SK-N-SH (cell line): ENCODE data around the gene MAN2A2. TPM values are rescaled to one million over a fixed set of nuclear protein-coding genes. Genes with fewer than 3 reads are reported as not detected.

Experiments used
- CTCF ChIA-PET: fragments of 300-600, 350-600 bp; formaldehyde crosslinking; extraction: SDS; loops from one replicate; lab custom pipeline; 2021; lab: Yijun Ruan, JAX
- POLR2A ChIA-PET: fragments of 350-600 bp; sonication (Branson Sonifier 250); formaldehyde crosslinking; extraction: SDS; loops from one replicate; lab custom pipeline; 2020; ENCODE audit warnings: antibody characterized with exemption, inconsistent platforms; lab: Yijun Ruan, JAX
- DNase-seq: peaks from one replicate; pipeline ENCODE4 v3.0.0; 2012
- H2AFZ ChIP-seq: fragments of 200-600 bp; sonication (generic); 2 replicates; pipeline ENCODE4 v1.8.1; 2016; ENCODE audit warnings: antibody characterized with exemption, mild to moderate bottlenecking, low read depth
- H3F3A ChIP-seq: fragments of 200-600 bp; sonication (generic); replicated peaks from 2 replicates; pipeline ENCODE3; 2016; ENCODE audit warnings: antibody characterized with exemption, mild to moderate bottlenecking; ENCODE audit not compliant: insufficient read depth
- H3K27ac ChIP-seq, 2 experiments: fragments of 200-500 bp in 1 of 2; fragments of 200-600 bp in 1 of 2; sonication (Bioruptor generic) in 1 of 2; sonication (generic), shearing (Covaris generic) in 1 of 2; 2 replicates each; pipeline versions ENCODE4 v1.5.1 to v1.6.1; 2014 to 2016; ENCODE audit warnings: low read depth in 2 of 2, inconsistent platforms in 1 of 2, low read length in 1 of 2, mild to moderate bottlenecking in 1 of 2, mixed read lengths in 1 of 2
- H3K27me3 ChIP-seq: fragments of 200-600 bp; sonication (generic), shearing (Covaris generic); 2 replicates; pipeline ENCODE4 v1.6.1; 2016; ENCODE audit warnings: mixed run types; ENCODE audit not compliant: insufficient read depth
- H3K36me3 ChIP-seq, 2 experiments: fragments of 200-500 bp in 1 of 2; fragments of 200-600 bp in 1 of 2; sonication (Bioruptor generic) in 1 of 2; sonication (generic) in 1 of 2; replicated peaks in 1 of 2; 2 replicates each; pipeline versions ENCODE3 to v1.5.1; 2014 to 2016; ENCODE audit warnings: low read length in 1 of 2, mild to moderate bottlenecking in 1 of 2; ENCODE audit not compliant: insufficient read depth in 2 of 2, control insufficient read depth in 1 of 2
- H3K4me1 ChIP-seq, 2 experiments: fragments of 200-500 bp in 1 of 2; fragments of 200-600 bp in 1 of 2; sonication (Bioruptor generic) in 1 of 2; sonication (generic), shearing (Covaris generic) in 1 of 2; 2 replicates each; pipeline versions ENCODE4 v1.5.1 to v1.6.1; 2014 to 2016; ENCODE audit warnings: low read depth in 1 of 2, low read length in 1 of 2, mixed run types in 1 of 2; ENCODE audit not compliant: insufficient read depth in 2 of 2, control insufficient read depth in 1 of 2
- H3K4me2 ChIP-seq: fragments of 200-600 bp; sonication (generic), shearing (Covaris generic); 2 replicates; pipeline ENCODE4 v1.6.1; 2017; ENCODE audit warnings: mixed run types
- H3K4me3 ChIP-seq, 2 experiments: fragments of 200-500 bp in 1 of 2; fragments of 200-600 bp in 1 of 2; sonication (Bioruptor generic) in 1 of 2; sonication (generic), shearing (Covaris generic) in 1 of 2; 2 replicates each; pipeline versions ENCODE4 v1.5.1 to v1.8.1; 2014 to 2016; ENCODE audit warnings: low read depth in 2 of 2, inconsistent platforms in 1 of 2, low read length in 1 of 2, mild to moderate bottlenecking in 1 of 2, mixed read lengths in 1 of 2, moderate library complexity in 1 of 2
- H3K79me2 ChIP-seq: fragments of 200-600 bp; sonication (generic); 2 replicates; pipeline ENCODE4 v1.8.1; 2017; ENCODE audit warnings: mild to moderate bottlenecking; ENCODE audit not compliant: insufficient read depth
- H3K9ac ChIP-seq: fragments of 200-600 bp; sonication (generic); 2 replicates; pipeline ENCODE4 v1.6.1; 2017; ENCODE audit warnings: mixed run types
- H3K9me2 ChIP-seq: fragments of 200-600 bp; sonication (generic); 2 replicates; pipeline ENCODE4 v1.6.1; 2017; ENCODE audit warnings: mixed run types
- H3K9me3 ChIP-seq: fragments of 200-600 bp; sonication (generic); 2 replicates; pipeline ENCODE4 v1.6.1; 2017; ENCODE audit warnings: mixed run types, mild to moderate bottlenecking, moderate library complexity
- H4K20me1 ChIP-seq: fragments of 200-600 bp; sonication (generic); 2 replicates; pipeline ENCODE4 v1.6.1; 2017; ENCODE audit warnings: mild to moderate bottlenecking, mixed run types; ENCODE audit not compliant: insufficient read depth
- EP300 ChIP-seq, 2 experiments: IDR thresholded peaks; 2 replicates each; pipeline versions ENCODE4 v1.4.0 to v1.6.1; 2012; ENCODE audit warnings: borderline replicate concordance in 1 of 2, low read depth in 1 of 2, low read length in 1 of 2
- FOSL2 ChIP-seq: IDR thresholded peaks from 2 replicates; pipeline ENCODE4 v1.4.0; 2012; ENCODE audit warnings: low read depth, mild to moderate bottlenecking, moderate library complexity, borderline replicate concordance
- GATA2 ChIP-seq: sonication (generic); formaldehyde crosslinking; IDR thresholded peaks from 2 replicates; pipeline ENCODE4 v1.5.0; 2020; ENCODE audit warnings: mild to moderate bottlenecking, missing genetic modification reagents
- MEF2A ChIP-seq: IDR thresholded peaks from 2 replicates; pipeline ENCODE4 v1.4.0; 2012; ENCODE audit warnings: low read depth, borderline replicate concordance
- NFIC ChIP-seq: IDR thresholded peaks from 2 replicates; pipeline ENCODE4 v1.4.0; 2012; ENCODE audit warnings: borderline replicate concordance
- NRF1 ChIP-seq: IDR thresholded peaks from 2 replicates; pipeline ENCODE4 v1.6.1; 2012; ENCODE audit warnings: low read depth, mild to moderate bottlenecking, low read length
- RAD21 ChIP-seq: IDR thresholded peaks from 2 replicates; pipeline ENCODE4 v1.6.1; 2012; ENCODE audit warnings: mild to moderate bottlenecking, low read length
- RCOR1 ChIP-seq: fragments of 150-350 bp; IDR thresholded peaks from 2 replicates; pipeline ENCODE4 v1.6.1; 2017; ENCODE audit warnings: antibody characterized with exemption, low read length
- SIN3A ChIP-seq: IDR thresholded peaks from 2 replicates; pipeline ENCODE4 v1.6.1; 2012; ENCODE audit warnings: low read depth, mild to moderate bottlenecking, low read length, moderate library complexity, borderline replicate concordance
- TAF1 ChIP-seq: IDR thresholded peaks from 2 replicates; pipeline ENCODE4 v1.6.1; 2012; ENCODE audit warnings: low read depth, mild to moderate bottlenecking, low read length, moderate library complexity, borderline replicate concordance
- TCF12 ChIP-seq: IDR thresholded peaks from 2 replicates; pipeline ENCODE4 v1.4.0; 2012
- TEAD4 ChIP-seq: IDR thresholded peaks from 2 replicates; pipeline ENCODE4 v1.4.0; 2012; ENCODE audit warnings: mild to moderate bottlenecking, borderline replicate concordance; ENCODE audit not compliant: insufficient read depth
- WGBS: methylation state at CpG from one replicate; pipeline ENCODE4 v1.1.6; 2017; ENCODE audit warnings: low lambda C conversion rate; 5-methylcytosine and 5-hydroxymethylcytosine counted together
- polyA plus RNA-seq, 3 experiments: library from polyadenylated mRNA; depleted of rRNA; stranded (reverse); fragments of >200 nt; gene quantifications; 2 replicates each; pipeline ENCODE4 v1.2.3, GENCODE V29; 2012
- TF ChIP-seq, protein P1 (sequence below): fragments of 150-350 bp; IDR thresholded peaks from 2 replicates; pipeline ENCODE4 v1.6.1; 2017; ENCODE audit warnings: antibody characterized with exemption, low read length, low read depth, borderline replicate concordance
- TF ChIP-seq, protein P2 (sequence below): IDR thresholded peaks from 2 replicates; pipeline ENCODE4 v1.6.1; 2012; ENCODE audit warnings: mild to moderate bottlenecking, low read depth, low read length, moderate library complexity
- TF ChIP-seq, protein P3 (sequence below): fragments of 150-350 bp; IDR thresholded peaks from 2 replicates; pipeline ENCODE4 v1.6.1; 2016; ENCODE audit warnings: mild to moderate bottlenecking, low read depth, low read length
- TF ChIP-seq, protein P4 (sequence below): fragments of 200-600 bp; sonication (generic); IDR thresholded peaks from 2 replicates; pipeline ENCODE4 v1.6.1; 2017; ENCODE audit warnings: antibody characterized with exemption, mild to moderate bottlenecking, moderate library complexity

Gene MAN2A2
- polyA plus RNA-seq, 1 of the 3 experiments (the other 2 are of a cell fraction): 35.0 TPM

DNA sequence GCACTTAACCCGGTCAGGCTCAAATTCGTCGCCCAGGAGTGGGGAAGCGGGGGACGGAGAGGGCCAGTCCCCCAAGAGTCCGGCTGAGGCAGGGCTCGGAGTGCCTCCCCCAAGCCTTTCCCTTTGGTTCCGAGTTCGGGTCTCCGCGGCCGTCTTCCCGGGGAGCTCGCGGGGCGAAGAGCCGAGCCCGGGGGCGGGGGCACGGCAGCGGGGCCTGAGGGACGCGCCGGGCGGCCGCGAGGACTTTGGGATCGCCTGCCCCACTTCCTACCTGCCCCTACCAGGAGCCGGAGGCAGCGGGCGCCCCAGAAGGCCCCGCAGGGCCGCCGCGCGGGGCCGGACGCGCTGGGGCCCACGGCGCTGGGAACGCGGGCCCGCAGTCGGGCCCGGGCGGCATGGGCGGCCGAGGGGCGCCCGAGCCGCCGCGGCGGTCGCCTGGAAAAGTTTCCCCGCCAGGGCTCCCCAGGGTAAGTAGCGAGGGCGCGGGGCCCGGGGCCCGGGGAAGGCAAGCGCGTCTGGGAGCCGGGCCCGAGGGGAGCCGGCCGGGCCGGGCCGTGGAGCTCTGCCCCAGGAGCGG is 31.9 kb upstream of the MAN2A2 start:
- Histone ChIP-seq H3K27me3 (no peaks in the 10 kb centered on the region), H2AFZ (peak overlapping the region; percentile 86), H3K9ac (peak overlapping the region; percentile 88), H4K20me1 (peaks cover 14% of the 10 kb centered on the region; the same call in 1 of the 2 replicates), H3K4me2 (peak overlapping the region; percentile 98), H3K4me1 (peaks cover 29 to 39% of the 10 kb centered on the region in 2 experiments; a peak in 2 of 4 replicates), H3K27ac (peak overlapping the region; percentile 75 to 88), H3K9me3 (no peaks in the 10 kb centered on the region), H3K4me3 (peak overlapping the region; percentile 80 to 84), H3K79me2 (peaks cover 60% of the 10 kb centered on the region), H3F3A (peaks cover 20% of the 10 kb centered on the region), H3K9me2 (no peaks in the 10 kb centered on the region), H3K36me3 (peaks cover 0 to 5% of the 10 kb centered on the region in 2 experiments)
- TF ChIP-seq SIN3A (no peak), EP300 (IDR thresholded peaks at IDR 0.05; ENCODE audit: borderline replicate concordance in 1 of 2, low read depth in 1 of 2, low read length in 1 of 2) (no peak), RAD21 (no peak), NRF1 (no peak), TCF12 (no peak), FOSL2 (no peak)
- TF ChIP-seq, protein P1, sequence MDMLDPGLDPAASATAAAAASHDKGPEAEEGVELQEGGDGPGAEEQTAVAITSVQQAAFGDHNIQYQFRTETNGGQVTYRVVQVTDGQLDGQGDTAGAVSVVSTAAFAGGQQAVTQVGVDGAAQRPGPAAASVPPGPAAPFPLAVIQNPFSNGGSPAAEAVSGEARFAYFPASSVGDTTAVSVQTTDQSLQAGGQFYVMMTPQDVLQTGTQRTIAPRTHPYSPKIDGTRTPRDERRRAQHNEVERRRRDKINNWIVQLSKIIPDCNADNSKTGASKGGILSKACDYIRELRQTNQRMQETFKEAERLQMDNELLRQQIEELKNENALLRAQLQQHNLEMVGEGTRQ: no peak
- ChIA-PET POLR2A (interaction anchor here (0.6 kb wide), 1 partner anchor 143 kb away, joined by 5 read pairs; no protein-coding TSS in a partner anchor), CTCF (interaction anchor here (1.0 to 4.2 kb wide), 4 partner anchors 15 to 223 kb away, joined by 3 to 24 read pairs (median 6); partner anchors contain the start of gene UNC45A)
- 0% methylated on average over 6 of the region's 71 CpGs for WGBS
- DNase-seq: peak; percentile 79

DNA sequence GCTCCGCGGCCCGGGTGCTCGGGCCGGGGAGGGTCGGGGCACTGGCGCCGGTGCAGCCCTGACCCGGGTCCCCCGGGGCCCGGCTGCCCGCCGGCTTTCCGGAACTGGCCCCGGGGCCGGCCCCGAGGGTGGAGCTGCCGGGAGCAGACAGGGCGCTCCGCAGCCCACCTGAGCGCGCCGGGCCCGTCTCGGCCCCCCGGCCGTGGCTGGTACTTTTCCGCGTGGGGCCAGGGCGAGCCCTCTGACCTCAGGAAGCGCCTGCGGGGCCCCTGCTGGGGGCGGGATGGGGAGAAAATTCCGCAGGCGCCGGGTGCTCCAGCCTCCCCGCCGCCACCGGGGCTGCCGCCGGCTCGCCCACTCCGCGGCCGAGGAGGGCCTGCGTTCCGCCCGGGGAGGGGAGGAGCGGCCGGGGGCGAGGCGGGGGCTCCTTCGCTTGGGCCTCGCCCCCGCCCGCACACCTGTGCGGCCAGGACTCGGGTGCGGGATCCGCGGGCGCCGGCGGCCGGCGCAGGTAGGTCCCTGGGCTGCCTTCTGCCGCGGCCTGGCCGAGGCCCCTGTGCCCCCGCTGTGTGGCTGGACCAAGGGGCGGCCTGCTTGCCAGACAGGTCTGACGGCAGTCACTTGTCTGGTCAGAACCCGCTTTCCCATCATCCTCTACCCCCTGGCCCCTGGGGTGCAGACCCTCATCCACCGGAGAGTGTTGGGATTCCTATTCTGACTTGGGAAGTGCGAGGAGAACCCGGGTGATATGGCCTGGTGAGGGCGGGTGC is 31.2 kb upstream of the MAN2A2 start:
- H3K36me3 ChIP-seq: peaks cover 0 to 11% of the 10 kb centered on the region in 2 experiments
- 9% methylated on average over 20 of the region's 77 CpGs for WGBS
- peaks cover 29 to 39% of the 10 kb centered on the region in 2 experiments; a peak in 2 of 4 replicates for H3K4me1 ChIP-seq
- peaks cover 66% of the 10 kb centered on the region for H3K79me2 ChIP-seq
- ChIA-PET CTCF (interaction anchor here (1.0 to 4.2 kb wide), 4 partner anchors 14 to 224 kb away, joined by 3 to 24 read pairs (median 6); partner anchors contain the start of gene UNC45A), POLR2A (no interaction called here)
- H3F3A ChIP-seq: peaks cover 20% of the 10 kb centered on the region
- H3K9me2 ChIP-seq: no peaks in the 10 kb centered on the region
- peak overlapping the region; percentile 80 to 84 for H3K4me3 ChIP-seq
- peak overlapping the region; percentile 98 for H3K4me2 ChIP-seq
- no peaks in the 10 kb centered on the region for H3K27me3 ChIP-seq
- peak overlapping the region in 1 of 2 experiments; percentile 88; a peak in 3 of 4 replicates for H3K27ac ChIP-seq
- peaks cover 14% of the 10 kb centered on the region; the same call in 1 of the 2 replicates for H4K20me1 ChIP-seq
- peak; percentile 79 for DNase-seq
- H3K9me3 ChIP-seq: no peaks in the 10 kb centered on the region
- 0 out of 2 replicates have a peak overlapping the region, but pooled peaks have one; percentile 20 for H2AFZ ChIP-seq
- H3K9ac ChIP-seq: peak overlapping the region; percentile 88
- TF ChIP-seq NFIC (no peak), MEF2A (no peak), SIN3A (no peak), TAF1 (no peak), RCOR1 (no peak), TEAD4 (no peak), GATA2 (CRISPR knock-in tag) (no peak)
- TF ChIP-seq, protein P2, sequence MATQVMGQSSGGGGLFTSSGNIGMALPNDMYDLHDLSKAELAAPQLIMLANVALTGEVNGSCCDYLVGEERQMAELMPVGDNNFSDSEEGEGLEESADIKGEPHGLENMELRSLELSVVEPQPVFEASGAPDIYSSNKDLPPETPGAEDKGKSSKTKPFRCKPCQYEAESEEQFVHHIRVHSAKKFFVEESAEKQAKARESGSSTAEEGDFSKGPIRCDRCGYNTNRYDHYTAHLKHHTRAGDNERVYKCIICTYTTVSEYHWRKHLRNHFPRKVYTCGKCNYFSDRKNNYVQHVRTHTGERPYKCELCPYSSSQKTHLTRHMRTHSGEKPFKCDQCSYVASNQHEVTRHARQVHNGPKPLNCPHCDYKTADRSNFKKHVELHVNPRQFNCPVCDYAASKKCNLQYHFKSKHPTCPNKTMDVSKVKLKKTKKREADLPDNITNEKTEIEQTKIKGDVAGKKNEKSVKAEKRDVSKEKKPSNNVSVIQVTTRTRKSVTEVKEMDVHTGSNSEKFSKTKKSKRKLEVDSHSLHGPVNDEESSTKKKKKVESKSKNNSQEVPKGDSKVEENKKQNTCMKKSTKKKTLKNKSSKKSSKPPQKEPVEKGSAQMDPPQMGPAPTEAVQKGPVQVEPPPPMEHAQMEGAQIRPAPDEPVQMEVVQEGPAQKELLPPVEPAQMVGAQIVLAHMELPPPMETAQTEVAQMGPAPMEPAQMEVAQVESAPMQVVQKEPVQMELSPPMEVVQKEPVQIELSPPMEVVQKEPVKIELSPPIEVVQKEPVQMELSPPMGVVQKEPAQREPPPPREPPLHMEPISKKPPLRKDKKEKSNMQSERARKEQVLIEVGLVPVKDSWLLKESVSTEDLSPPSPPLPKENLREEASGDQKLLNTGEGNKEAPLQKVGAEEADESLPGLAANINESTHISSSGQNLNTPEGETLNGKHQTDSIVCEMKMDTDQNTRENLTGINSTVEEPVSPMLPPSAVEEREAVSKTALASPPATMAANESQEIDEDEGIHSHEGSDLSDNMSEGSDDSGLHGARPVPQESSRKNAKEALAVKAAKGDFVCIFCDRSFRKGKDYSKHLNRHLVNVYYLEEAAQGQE: no peak
- TF ChIP-seq, protein P3, sequence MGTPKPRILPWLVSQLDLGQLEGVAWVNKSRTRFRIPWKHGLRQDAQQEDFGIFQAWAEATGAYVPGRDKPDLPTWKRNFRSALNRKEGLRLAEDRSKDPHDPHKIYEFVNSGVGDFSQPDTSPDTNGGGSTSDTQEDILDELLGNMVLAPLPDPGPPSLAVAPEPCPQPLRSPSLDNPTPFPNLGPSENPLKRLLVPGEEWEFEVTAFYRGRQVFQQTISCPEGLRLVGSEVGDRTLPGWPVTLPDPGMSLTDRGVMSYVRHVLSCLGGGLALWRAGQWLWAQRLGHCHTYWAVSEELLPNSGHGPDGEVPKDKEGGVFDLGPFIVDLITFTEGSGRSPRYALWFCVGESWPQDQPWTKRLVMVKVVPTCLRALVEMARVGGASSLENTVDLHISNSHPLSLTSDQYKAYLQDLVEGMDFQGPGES: no peak
- TF ChIP-seq, protein P4, sequence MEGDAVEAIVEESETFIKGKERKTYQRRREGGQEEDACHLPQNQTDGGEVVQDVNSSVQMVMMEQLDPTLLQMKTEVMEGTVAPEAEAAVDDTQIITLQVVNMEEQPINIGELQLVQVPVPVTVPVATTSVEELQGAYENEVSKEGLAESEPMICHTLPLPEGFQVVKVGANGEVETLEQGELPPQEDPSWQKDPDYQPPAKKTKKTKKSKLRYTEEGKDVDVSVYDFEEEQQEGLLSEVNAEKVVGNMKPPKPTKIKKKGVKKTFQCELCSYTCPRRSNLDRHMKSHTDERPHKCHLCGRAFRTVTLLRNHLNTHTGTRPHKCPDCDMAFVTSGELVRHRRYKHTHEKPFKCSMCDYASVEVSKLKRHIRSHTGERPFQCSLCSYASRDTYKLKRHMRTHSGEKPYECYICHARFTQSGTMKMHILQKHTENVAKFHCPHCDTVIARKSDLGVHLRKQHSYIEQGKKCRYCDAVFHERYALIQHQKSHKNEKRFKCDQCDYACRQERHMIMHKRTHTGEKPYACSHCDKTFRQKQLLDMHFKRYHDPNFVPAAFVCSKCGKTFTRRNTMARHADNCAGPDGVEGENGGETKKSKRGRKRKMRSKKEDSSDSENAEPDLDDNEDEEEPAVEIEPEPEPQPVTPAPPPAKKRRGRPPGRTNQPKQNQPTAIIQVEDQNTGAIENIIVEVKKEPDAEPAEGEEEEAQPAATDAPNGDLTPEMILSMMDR: no peak
